Ishikawa (cell line): ENCODE data around the gene RHBDL3.

Source experiments
- CEBPB ChIP-seq: IDR thresholded peaks from 2 replicates; pipeline ENCODE4 v1.6.1; 2012
- CREB1 ChIP-seq: IDR thresholded peaks from 2 replicates; pipeline ENCODE4 v1.6.1; 2012; ENCODE audit warnings: low read depth
- EP300 ChIP-seq: IDR thresholded peaks from 2 replicates; pipeline ENCODE4 v1.6.1; 2012; ENCODE audit warnings: borderline replicate concordance
- FOXM1 ChIP-seq: IDR thresholded peaks from 2 replicates; pipeline ENCODE4 v1.6.1; 2012; ENCODE audit warnings: low read depth, borderline replicate concordance
- MAX ChIP-seq: IDR thresholded peaks from 2 replicates; pipeline ENCODE4 v1.6.1; 2012
- NFIC ChIP-seq: IDR thresholded peaks from 2 replicates; pipeline ENCODE4 v1.6.1; 2012
- RAD21 ChIP-seq: IDR thresholded peaks from 2 replicates; pipeline ENCODE4 v1.6.1; 2012; ENCODE audit warnings: low read depth
- TAF1 ChIP-seq: IDR thresholded peaks from 2 replicates; pipeline ENCODE4 v1.6.1; 2012; ENCODE audit warnings: low read depth, mild to moderate bottlenecking
- TEAD4 ChIP-seq: IDR thresholded peaks from 2 replicates; pipeline ENCODE4 v1.6.1; 2012
- YY1 ChIP-seq: IDR thresholded peaks from 2 replicates; pipeline ENCODE4 v1.6.1; 2012; ENCODE audit warnings: low read depth
- ZBTB7A ChIP-seq: IDR thresholded peaks from 2 replicates; pipeline ENCODE4 v1.6.1; 2012; ENCODE audit warnings: low read depth
- TF ChIP-seq, protein P1 (sequence below): IDR thresholded peaks from 2 replicates; pipeline ENCODE4 v1.6.1; 2012; ENCODE audit warnings: low read depth, mild to moderate bottlenecking
- TF ChIP-seq, protein P2 (sequence below): IDR thresholded peaks from 2 replicates; pipeline ENCODE4 v1.6.1; 2012

GRCh38 chr17:32323046-32323445 is 57.4 kb downstream of the RHBDL3 start:
- TF ChIP-seq ZBTB7A (no peak), TEAD4 (no peak), TAF1 (no peak), MAX (no peak), FOXM1 (no peak), EP300 (no peak), NFIC (no peak), YY1 (no peak), RAD21 (no peak), CEBPB (no peak), CREB1 (no peak)
- TF ChIP-seq, protein P1, sequence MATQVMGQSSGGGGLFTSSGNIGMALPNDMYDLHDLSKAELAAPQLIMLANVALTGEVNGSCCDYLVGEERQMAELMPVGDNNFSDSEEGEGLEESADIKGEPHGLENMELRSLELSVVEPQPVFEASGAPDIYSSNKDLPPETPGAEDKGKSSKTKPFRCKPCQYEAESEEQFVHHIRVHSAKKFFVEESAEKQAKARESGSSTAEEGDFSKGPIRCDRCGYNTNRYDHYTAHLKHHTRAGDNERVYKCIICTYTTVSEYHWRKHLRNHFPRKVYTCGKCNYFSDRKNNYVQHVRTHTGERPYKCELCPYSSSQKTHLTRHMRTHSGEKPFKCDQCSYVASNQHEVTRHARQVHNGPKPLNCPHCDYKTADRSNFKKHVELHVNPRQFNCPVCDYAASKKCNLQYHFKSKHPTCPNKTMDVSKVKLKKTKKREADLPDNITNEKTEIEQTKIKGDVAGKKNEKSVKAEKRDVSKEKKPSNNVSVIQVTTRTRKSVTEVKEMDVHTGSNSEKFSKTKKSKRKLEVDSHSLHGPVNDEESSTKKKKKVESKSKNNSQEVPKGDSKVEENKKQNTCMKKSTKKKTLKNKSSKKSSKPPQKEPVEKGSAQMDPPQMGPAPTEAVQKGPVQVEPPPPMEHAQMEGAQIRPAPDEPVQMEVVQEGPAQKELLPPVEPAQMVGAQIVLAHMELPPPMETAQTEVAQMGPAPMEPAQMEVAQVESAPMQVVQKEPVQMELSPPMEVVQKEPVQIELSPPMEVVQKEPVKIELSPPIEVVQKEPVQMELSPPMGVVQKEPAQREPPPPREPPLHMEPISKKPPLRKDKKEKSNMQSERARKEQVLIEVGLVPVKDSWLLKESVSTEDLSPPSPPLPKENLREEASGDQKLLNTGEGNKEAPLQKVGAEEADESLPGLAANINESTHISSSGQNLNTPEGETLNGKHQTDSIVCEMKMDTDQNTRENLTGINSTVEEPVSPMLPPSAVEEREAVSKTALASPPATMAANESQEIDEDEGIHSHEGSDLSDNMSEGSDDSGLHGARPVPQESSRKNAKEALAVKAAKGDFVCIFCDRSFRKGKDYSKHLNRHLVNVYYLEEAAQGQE: no peak
- TF ChIP-seq, protein P2, sequence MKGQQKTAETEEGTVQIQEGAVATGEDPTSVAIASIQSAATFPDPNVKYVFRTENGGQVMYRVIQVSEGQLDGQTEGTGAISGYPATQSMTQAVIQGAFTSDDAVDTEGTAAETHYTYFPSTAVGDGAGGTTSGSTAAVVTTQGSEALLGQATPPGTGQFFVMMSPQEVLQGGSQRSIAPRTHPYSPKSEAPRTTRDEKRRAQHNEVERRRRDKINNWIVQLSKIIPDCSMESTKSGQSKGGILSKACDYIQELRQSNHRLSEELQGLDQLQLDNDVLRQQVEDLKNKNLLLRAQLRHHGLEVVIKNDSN: no peak
